SJCRH30 (cell line): ENCODE measurements around the gene LDLRAD4. TPM values are rescaled to one million over a fixed set of nuclear protein-coding genes. Genes with fewer than 3 reads are reported as not detected.

Experiments
- DNase-seq, 2 experiments: peaks; one replicate each; pipeline ENCODE4 v3.0.0-alpha.2; 2015 to 2020
- H3K27ac ChIP-seq: fragments of 250-450 bp; sonication (Bioruptor Pico); 2 replicates; pipeline ENCODE4 v1.5.1; 2020; ENCODE audit warnings: mild to moderate bottlenecking, moderate library complexity
- H3K27me3 ChIP-seq: fragments of 250-450 bp; sonication (Bioruptor Pico); 2 replicates; pipeline ENCODE4 v1.5.1; 2020; ENCODE audit warnings: mild to moderate bottlenecking, moderate library complexity
- H3K36me3 ChIP-seq: fragments of 250-450 bp; sonication (Bioruptor Pico); 2 replicates; pipeline ENCODE4 v1.5.1; 2020; ENCODE audit warnings: mild to moderate bottlenecking, moderate library complexity
- H3K4me1 ChIP-seq: fragments of 250-450 bp; sonication (Bioruptor Pico); 2 replicates; pipeline ENCODE4 v1.5.1; 2020; ENCODE audit warnings: mild to moderate bottlenecking, moderate library complexity
- H3K4me3 ChIP-seq: fragments of 250-450 bp; sonication (Bioruptor Pico); 2 replicates; pipeline ENCODE4 v1.5.1; 2020; ENCODE audit warnings: mild to moderate bottlenecking, moderate library complexity
- H3K9me3 ChIP-seq: fragments of 250-450 bp; sonication (Bioruptor Pico); replicated peaks from 2 replicates; pipeline ENCODE4 v1.5.1; 2020; ENCODE audit warnings: mild to moderate bottlenecking, moderate library complexity
- total RNA-seq: library from RNA; depleted of rRNA; stranded (reverse); fragments of >200 nt; shearing (Covaris generic); gene quantifications from 2 replicates; pipeline ENCODE4 v1.2.3, GENCODE V29; 2014

Gene LDLRAD4
- total RNA-seq, 1 experiment from 2014 or later = 0.26 TPM

DNA sequence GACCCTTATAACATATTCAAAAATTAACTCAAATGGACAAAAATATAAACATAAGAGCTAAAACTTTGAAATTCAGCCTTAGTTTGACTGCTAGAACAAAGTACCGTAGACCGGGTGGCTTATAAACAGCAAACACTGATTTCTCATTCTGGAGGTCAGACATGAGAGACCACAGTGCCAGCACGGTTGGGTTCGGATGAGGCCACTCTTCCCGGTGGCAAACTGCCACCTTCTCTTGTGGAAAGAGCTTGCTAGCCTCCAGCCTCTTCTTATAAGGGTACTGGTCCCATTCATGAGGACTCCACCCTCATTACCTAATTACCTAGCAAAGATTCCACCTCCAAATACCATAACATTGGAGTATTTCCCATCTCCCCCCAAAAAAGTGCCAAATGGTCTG, 416.5 kb downstream of the LDLRAD4 start:
- no peak for DNase-seq
- Histone ChIP-seq H3K27ac (no peak overlapping the region), H3K27me3 (no peaks in the 10 kb centered on the region), H3K9me3 (no peaks in the 10 kb centered on the region), H3K4me3 (no peak overlapping the region), H3K36me3 (no peaks in the 10 kb centered on the region), H3K4me1 (no peaks in the 10 kb centered on the region)

DNA sequence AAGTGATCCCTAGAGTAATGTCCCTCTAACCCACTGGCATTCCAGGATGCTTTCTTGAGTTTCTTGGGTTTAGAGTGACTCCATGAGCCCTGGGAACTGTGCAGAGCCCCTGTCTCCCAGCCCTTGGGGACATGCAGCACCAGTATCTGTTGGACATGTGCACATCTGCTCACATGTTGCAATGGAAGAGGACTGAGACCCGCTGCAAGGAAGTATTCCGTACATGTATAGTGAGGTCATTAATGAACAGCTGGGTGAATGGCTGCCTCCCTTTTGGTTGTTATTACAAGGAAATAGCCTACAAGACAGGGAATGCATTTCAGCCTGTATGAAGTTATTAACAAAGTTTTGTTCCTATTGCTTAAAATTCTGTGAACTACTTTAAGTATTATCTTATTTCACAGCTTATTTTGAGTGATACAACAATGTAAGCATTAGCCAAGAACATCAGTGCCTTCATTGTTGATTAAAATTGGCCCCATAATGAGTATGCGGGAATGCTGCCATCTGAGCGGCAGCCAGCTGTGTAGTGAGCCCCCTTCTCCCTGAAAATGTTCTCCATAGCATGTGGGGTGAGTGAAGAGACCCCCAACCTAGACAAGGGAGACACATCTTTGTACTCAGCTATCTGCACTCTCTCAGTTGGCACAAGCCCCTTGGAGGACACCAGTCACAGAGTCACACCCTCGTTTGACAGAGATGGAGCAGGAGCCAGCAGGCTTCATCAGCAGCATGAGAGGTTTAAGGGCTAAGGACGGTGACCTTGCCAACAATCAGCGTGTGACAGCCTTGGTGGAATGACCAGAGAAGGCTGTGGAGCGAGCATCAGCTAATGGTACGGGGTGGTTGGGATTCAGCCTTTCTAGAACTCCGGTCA, 420.4 kb downstream of the LDLRAD4 start:
- Histone ChIP-seq H3K27me3 (no peaks in the 10 kb centered on the region), H3K4me1 (no peaks in the 10 kb centered on the region), H3K27ac (no peak overlapping the region), H3K4me3 (no peak overlapping the region), H3K9me3 (no peaks in the 10 kb centered on the region), H3K36me3 (no peaks in the 10 kb centered on the region)
- no peak for DNase-seq

DNA sequence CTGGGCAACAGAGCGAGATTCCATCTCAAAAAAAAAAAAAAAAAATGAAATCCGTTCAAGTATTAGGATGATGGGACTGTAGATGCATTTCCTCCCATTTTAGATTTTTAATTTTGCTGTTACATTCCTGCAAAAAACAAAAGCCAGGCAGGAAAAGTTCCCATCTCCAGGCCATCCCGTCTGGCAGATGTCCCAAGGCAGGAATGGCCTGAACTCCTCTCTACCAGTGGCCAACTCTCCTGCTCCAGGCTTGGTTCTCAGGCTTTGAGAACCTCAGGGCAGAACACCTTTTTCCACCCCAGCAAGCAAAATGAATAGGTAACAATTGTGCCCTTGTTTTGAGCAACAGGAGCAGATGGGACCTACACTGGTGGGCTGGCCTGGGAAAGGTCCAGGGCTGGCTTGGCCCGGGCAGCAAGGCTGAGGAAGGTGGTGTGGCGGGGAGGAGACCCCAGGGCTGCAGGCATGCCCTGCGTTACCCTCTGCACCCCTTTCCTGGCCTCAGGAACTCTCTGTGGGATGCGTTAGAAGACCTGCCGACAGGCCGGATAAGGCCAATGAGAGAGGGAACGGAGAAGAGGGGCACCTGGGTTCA, 421.8 kb downstream of the LDLRAD4 start:
- no peak overlapping the region for H3K4me3 ChIP-seq
- DNase-seq = no peak
- no peak overlapping the region for H3K27ac ChIP-seq
- H3K36me3 ChIP-seq = no peaks in the 10 kb centered on the region
- no peaks in the 10 kb centered on the region for H3K4me1 ChIP-seq
- no peaks in the 10 kb centered on the region for H3K9me3 ChIP-seq
- H3K27me3 ChIP-seq = no peaks in the 10 kb centered on the region

DNA sequence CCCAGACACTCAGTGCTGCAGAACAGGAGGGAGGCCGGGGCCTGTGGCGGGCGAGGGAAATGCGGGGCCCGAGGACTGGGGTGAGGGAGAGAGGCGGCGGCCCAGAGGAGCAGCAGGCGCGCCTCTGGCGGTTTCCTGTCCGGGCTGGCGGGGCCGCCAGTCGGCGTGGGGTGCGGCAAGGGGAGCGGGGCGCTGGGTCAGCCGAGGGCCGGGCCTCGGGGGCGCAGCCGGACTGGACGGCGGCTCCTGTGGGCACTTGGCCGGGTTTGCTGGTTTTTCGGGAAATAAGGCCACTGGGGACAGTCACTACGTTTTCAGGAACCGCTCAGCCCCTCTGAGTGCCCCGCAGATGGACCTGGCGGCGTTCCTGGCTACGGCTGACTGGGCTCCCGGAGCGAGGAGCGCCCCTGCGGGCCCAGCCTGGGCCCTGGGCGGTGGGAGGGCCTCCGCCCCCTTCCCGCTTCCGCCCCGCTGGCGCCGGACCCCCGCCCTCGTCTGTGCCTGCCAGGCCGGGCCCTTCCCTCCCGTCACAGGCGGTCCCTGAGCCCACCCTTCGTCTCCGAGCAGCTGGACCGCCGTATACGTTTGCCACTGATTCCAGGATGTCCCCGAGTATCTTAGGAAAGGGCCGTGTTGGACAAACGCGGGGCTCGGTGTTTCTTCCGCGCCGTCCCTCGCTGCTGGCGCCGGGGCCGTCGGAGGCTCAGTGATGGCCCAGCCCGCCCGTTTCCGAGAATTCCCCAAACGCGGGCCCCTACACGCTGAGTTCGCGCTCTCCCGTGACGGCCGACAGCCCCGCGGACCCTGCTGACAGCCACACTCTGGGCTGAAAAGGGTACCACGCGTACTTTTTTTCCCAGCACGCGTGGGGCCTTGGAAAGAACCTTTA, 423.2 kb downstream of the LDLRAD4 start:
- no peak for DNase-seq
- no peaks in the 10 kb centered on the region for H3K27me3 ChIP-seq
- H3K36me3 ChIP-seq = no peaks in the 10 kb centered on the region
- no peaks in the 10 kb centered on the region for H3K4me1 ChIP-seq
- H3K9me3 ChIP-seq = no peaks in the 10 kb centered on the region
- no peak overlapping the region for H3K27ac ChIP-seq
- no peak overlapping the region for H3K4me3 ChIP-seq

DNA sequence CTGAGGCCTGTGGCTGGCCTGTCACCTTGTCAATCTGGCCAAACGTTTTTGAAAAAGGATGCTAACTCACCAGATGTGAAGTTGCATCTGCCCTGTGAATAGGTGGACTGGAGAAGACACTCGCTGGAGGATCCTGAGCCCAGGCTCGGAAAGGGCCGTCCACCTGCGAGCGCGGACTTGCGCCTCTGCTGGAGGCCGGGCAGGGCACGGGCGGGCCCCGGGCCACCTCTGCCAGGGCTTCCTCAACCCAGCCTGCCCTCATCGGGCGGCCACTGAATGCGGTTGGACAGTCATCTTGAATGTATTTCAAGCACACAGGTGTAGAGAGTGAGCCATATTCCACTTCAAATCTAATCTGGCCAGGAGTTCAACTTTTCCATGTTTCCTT, 423.9 kb downstream of the LDLRAD4 start:
- no peaks in the 10 kb centered on the region for H3K27me3 ChIP-seq
- H3K27ac ChIP-seq = no peak overlapping the region
- no peak for DNase-seq
- no peak overlapping the region for H3K4me3 ChIP-seq
- no peaks in the 10 kb centered on the region for H3K36me3 ChIP-seq
- no peaks in the 10 kb centered on the region for H3K9me3 ChIP-seq
- H3K4me1 ChIP-seq = no peaks in the 10 kb centered on the region

DNA sequence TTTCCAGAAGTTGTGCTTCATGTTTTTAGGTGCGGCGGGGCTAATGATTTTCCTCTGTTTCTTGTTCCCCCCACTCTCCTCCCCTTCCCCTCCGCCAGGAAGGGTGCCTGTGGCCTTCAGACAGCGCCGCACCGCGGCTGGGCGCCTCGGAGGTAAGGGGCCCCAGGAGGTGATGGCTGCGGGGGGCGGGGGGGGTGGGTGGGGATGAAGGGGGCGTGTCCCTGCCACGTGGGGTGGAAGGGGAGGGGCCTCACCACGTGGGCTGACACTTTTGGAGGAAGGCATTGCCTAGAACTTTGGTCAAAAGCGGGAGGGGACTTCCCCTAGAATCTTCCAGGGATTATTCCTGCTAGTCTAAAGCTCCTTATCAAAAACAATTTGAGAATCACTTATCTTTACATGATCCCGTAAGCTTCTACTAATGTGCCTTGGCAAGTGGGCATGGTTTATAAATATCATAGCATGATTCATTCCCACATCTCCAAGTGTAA, 424.7 kb downstream of the LDLRAD4 start:
- Histone ChIP-seq H3K27me3 (no peaks in the 10 kb centered on the region), H3K4me1 (no peaks in the 10 kb centered on the region), H3K4me3 (no peak overlapping the region), H3K36me3 (no peaks in the 10 kb centered on the region), H3K27ac (no peak overlapping the region), H3K9me3 (no peaks in the 10 kb centered on the region)
- DNase-seq = no peak

DNA sequence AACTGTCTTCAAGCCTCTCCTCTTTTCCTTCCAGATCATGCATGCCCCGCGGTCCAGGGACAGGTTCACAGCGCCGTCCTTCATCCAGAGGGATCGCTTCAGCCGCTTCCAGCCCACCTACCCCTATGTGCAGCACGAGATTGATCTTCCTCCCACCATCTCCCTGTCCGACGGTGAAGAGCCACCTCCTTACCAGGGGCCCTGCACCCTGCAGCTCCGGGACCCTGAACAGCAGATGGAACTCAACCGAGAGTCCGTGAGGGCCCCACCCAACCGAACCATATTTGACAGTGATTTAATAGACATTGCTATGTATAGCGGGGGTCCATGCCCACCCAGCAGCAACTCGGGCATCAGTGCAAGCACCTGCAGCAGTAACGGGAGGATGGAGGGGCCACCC, 426.5 kb downstream of the LDLRAD4 start:
- H3K4me3 ChIP-seq = no peak overlapping the region
- H3K27ac ChIP-seq = no peak overlapping the region
- no peak for DNase-seq
- no peaks in the 10 kb centered on the region for H3K9me3 ChIP-seq
- no peaks in the 10 kb centered on the region for H3K4me1 ChIP-seq
- no peaks in the 10 kb centered on the region for H3K36me3 ChIP-seq
- no peaks in the 10 kb centered on the region for H3K27me3 ChIP-seq

DNA sequence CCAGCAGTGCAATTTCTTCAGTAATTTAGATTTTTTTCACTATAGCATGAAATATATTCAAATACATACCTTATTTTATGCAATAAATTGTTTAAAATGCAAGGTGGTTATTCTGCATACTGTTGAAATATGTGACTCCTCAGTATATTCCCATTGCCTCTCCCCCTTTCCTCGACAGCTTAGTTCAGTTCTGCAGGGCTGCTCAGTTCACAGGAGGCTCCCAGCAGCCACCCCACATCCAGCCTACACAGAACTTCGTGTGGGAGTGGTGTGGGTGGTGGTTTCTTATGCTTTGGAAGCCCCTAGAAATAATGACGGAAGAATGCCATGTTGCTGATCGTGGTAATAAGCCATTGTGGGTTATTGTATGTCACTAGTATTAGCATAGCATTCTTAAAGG, 428.1 kb downstream of the LDLRAD4 start:
- Histone ChIP-seq H3K4me3 (no peak overlapping the region), H3K9me3 (no peaks in the 10 kb centered on the region), H3K36me3 (no peaks in the 10 kb centered on the region), H3K27ac (no peak overlapping the region), H3K4me1 (no peaks in the 10 kb centered on the region), H3K27me3 (no peaks in the 10 kb centered on the region)
- no peak for DNase-seq

DNA sequence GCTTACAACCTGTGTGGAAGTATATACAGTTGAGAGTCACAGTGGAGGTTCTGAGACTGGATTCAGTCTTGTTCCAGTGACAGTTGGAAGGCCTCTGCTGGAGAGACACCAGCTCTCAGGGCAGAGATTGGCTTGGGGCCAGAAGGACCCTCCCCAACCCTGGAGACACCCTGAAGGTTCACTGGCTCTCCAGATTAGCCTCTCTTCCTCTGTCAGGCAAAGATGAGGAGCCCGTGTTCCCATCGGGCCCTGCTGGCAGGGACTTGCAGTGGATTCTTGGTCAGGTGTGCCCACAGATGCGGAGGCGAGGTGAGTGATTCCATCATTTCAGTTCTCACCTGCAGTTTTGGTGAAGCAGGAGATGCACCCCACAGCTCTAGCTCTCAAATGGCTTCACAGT, 429.2 kb downstream of the LDLRAD4 start:
- Histone ChIP-seq H3K9me3 (no peaks in the 10 kb centered on the region), H3K4me1 (no peaks in the 10 kb centered on the region), H3K27ac (no peak overlapping the region), H3K4me3 (no peak overlapping the region), H3K36me3 (no peaks in the 10 kb centered on the region), H3K27me3 (no peaks in the 10 kb centered on the region)
- DNase-seq = no peak

DNA sequence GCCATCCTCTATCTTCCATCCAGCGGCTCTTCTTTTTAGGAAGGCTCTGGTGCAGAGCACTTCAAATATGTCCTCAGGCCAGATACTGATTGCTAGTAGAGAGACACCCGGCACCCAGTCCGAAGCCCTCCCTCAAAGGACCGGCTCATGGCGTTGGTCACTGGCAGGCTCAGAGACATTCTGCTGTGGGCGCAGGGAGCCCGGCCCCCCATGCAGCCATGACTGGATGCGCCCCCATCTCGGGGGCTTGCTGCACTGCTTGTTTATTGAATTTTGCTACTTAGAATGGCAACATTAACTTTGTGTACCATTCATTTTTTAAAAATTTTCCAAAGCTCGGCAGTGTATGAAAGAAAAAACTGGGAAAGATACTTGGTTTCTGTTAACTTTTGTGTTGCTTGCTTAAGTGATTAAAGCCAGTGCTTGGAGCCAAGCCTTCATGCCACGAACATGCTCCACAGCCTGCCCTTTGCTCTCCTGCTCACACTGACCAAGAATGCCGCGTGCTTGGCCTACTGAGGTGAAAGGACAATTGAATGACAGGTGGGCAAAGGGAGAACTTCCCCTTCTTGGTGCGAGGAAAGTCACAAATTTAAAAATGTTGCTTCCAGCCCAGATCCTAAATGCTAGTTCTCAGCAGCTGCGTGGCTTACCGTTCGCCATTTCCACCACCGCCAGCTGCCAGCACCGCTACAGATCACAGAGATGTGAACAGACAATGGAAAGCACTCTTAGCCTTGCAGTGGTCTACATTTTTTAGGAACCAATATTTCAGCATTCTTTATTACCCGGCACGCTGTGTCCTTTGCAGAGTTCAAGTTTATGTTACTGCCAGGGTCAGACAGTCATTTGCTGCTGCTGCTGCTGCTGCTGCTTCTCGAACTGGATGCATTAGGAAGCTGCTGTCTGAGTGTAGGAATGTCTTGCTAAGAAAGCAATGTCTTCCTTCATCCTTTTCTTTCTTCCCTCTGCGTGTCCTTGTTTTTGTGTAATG, 431.1 kb downstream of the LDLRAD4 start:
- Histone ChIP-seq H3K36me3 (no peaks in the 10 kb centered on the region), H3K9me3 (no peaks in the 10 kb centered on the region), H3K27ac (no peak overlapping the region), H3K4me3 (no peak overlapping the region), H3K27me3 (no peaks in the 10 kb centered on the region), H3K4me1 (no peaks in the 10 kb centered on the region)
- DNase-seq = no peak

DNA sequence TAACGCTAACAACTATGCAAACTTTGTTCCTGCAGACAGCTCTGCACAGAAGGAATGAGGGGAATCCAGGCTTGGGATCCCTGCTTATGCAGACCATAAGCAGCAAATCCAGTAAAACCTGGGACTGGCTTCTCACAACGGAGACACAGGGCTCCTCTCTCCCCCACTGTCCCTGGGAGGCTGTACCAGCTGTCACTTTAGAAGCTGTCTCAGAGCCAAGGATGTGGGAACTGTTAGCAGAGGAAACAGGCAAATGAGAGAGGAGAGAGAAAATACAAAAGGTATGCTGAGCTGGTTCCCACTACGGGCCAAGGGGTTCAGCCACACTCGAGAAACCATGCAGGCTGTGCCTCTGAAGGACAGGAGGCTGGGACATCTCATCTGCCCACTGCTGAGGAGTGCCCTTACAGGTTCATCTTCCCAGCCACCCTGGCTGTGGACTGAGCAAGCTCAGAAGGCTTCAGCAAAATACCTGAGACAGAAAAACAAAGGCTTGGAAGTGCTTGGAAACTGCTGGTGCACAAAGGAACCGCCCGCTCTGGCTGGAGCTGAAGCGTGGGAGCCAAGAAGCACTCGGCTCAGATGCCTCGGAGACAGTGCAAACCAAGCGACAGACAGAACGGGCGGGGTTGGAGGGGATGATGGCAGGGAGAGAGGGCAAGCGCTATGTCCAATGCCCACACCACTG, 435.3 kb downstream of the LDLRAD4 start:
- H3K27ac ChIP-seq = no peak overlapping the region
- no peaks in the 10 kb centered on the region for H3K4me1 ChIP-seq
- no peaks in the 10 kb centered on the region for H3K36me3 ChIP-seq
- peak in 1 of 2 experiments; percentile 4 for DNase-seq
- H3K27me3 ChIP-seq = no peaks in the 10 kb centered on the region
- H3K4me3 ChIP-seq = no peak overlapping the region
- no peaks in the 10 kb centered on the region for H3K9me3 ChIP-seq

DNA sequence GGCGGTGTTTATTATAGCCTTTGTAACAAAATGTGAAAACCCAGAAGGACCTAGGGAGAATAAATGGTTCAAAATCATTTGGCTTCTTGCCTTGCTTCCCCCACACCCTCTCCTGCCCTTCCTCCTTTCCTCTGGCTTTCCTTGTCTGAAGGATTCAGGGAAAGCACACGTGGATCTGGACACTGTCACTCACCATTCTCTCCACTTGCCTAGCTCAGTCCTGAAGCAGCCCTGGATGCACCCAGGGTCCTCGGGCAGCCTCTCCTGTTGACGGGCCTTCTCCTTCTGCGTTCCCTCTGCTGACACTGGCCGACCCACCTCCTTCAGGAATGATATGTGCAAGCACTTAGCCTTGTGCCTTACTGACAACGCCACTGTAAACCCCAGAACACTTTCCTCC, 439.4 kb downstream of the LDLRAD4 start:
- H3K4me1 ChIP-seq = no peaks in the 10 kb centered on the region
- no peaks in the 10 kb centered on the region for H3K9me3 ChIP-seq
- H3K4me3 ChIP-seq = no peak overlapping the region
- no peak overlapping the region for H3K27ac ChIP-seq
- DNase-seq = no peak
- no peaks in the 10 kb centered on the region for H3K27me3 ChIP-seq
- H3K36me3 ChIP-seq = peaks cover 2% of the 10 kb centered on the region; the same call in 1 of the 2 replicates

DNA sequence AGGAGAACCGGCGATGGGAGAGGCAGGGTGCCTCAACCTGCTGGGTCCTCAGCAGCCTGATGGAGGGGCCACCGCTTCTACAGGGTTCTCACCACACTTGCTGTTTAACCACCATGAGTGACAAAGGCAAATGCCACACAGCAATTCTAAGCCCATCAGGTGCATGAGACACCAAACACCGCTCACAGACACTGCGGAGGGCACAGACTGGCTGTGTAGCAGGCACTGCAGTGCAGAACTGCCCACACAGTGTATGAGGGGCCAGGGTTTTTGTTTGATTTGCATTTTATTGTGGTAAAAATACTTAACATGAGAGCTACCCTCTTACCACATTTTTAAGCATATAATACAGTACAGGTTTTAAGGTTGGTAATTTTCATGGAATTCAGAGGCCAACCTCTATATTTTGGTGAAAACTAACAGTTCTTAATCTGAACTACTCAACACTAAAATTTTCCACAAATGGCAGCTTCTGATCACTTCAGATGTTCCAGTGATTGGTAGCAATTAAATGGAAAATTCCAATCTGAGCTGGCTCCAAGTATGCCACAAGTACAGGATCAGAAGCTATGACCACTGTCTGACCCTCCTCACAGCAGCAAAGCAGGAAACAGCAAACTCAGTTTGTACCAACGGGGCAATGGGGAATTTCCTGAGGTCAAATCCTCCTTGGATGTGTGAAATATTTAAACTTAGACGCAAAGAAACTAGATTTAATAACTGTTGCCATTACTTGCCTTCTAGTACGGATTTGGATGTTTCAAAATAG, 440.1 kb downstream of the LDLRAD4 start:
- no peak overlapping the region for H3K27ac ChIP-seq
- peaks cover 2% of the 10 kb centered on the region; the same call in 1 of the 2 replicates for H3K36me3 ChIP-seq
- no peak for DNase-seq
- H3K4me1 ChIP-seq = no peaks in the 10 kb centered on the region
- H3K4me3 ChIP-seq = no peak overlapping the region
- H3K27me3 ChIP-seq = no peaks in the 10 kb centered on the region
- no peaks in the 10 kb centered on the region for H3K9me3 ChIP-seq
